Ovary (tissue), 3 donors: ENCODE results near the gene LARGE2.

Experiments used
- CTCF ChIP-seq, 3 donors: fragments of 450-650 bp in 2 of 3; fragments of 200-600 bp in 1 of 3; IDR thresholded peaks; one replicate each; pipeline versions ENCODE4 v1.5.1 to v1.8.0; 2016 to 2022; ENCODE audit warnings: antibody characterized with exemption in 3 of 3, mild to moderate bottlenecking in 1 of 3
- POLR2A ChIP-seq: fragments of 450-650 bp; IDR thresholded peaks from one replicate; pipeline ENCODE4 v1.6.1; 2017; ENCODE audit warnings: antibody characterized with exemption, mild to moderate bottlenecking, moderate library complexity
- donor health status: DM: no; HTN: no; CAD: no.

GRCh38 chr11:45945397-45945999 lies 23.0 kb downstream of the LARGE2 start:
- no peak for TF ChIP-seq CTCF (IDR thresholded peaks at IDR 0.05)
- TF ChIP-seq POLR2A, result no peak
